ENCODE measurements around the gene PCARE.

The PCARE gene

GRCh38 chr2:29084554-29084953 lies 10.2 kb upstream of the PCARE start:
- H3K36me3 ChIP-seq (replicated peaks; ENCODE audit: insufficient read depth, low read length) = no peaks in the 10 kb centered on the region
- H3K4me1 ChIP-seq (ENCODE audit: low read length) = no peaks in the 10 kb centered on the region
- no peaks in the 10 kb centered on the region for H3K9me2 ChIP-seq (replicated peaks; ENCODE audit: insufficient read depth, low read length)
- TF ChIP-seq, protein P1, sequence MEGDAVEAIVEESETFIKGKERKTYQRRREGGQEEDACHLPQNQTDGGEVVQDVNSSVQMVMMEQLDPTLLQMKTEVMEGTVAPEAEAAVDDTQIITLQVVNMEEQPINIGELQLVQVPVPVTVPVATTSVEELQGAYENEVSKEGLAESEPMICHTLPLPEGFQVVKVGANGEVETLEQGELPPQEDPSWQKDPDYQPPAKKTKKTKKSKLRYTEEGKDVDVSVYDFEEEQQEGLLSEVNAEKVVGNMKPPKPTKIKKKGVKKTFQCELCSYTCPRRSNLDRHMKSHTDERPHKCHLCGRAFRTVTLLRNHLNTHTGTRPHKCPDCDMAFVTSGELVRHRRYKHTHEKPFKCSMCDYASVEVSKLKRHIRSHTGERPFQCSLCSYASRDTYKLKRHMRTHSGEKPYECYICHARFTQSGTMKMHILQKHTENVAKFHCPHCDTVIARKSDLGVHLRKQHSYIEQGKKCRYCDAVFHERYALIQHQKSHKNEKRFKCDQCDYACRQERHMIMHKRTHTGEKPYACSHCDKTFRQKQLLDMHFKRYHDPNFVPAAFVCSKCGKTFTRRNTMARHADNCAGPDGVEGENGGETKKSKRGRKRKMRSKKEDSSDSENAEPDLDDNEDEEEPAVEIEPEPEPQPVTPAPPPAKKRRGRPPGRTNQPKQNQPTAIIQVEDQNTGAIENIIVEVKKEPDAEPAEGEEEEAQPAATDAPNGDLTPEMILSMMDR (IDR thresholded peaks at IDR 0.05; ENCODE audit: low read length) = no peak
- TF ChIP-seq EZH2 (optimal IDR thresholded peaks at IDR 0.05; ENCODE audit: low read depth, low read length) (no peak), EZH2phosphoT487 (IDR thresholded peaks at IDR 0.05; ENCODE audit: low read length) (no peak)
- no peaks in the 10 kb centered on the region for H3K79me2 ChIP-seq (ENCODE audit: low read length)
- no peak overlapping the region for H3K4me2 ChIP-seq (ENCODE audit: low read depth, low read length)
- no peaks in the 10 kb centered on the region for H4K20me1 ChIP-seq (ENCODE audit: insufficient read depth, low read length)
- H3K9ac ChIP-seq (ENCODE audit: low read length) = no peak overlapping the region
- no peak overlapping the region for H3K27ac ChIP-seq (ENCODE audit: low read length)
- no peaks in the 10 kb centered on the region for H3K9me3 ChIP-seq (replicated peaks; ENCODE audit: insufficient read depth, low read length)
- no peak overlapping the region for H3K4me3 ChIP-seq (ENCODE audit: low read length)
- H3F3A ChIP-seq (ENCODE audit: insufficient read depth, low read length) = no peaks in the 10 kb centered on the region
- DNase-seq = no peak
- H2AFZ ChIP-seq (ENCODE audit: low read length) = no peak overlapping the region
- no peaks in the 10 kb centered on the region for H3K27me3 ChIP-seq (replicated peaks; ENCODE audit: insufficient read depth, low read length)

DNA sequence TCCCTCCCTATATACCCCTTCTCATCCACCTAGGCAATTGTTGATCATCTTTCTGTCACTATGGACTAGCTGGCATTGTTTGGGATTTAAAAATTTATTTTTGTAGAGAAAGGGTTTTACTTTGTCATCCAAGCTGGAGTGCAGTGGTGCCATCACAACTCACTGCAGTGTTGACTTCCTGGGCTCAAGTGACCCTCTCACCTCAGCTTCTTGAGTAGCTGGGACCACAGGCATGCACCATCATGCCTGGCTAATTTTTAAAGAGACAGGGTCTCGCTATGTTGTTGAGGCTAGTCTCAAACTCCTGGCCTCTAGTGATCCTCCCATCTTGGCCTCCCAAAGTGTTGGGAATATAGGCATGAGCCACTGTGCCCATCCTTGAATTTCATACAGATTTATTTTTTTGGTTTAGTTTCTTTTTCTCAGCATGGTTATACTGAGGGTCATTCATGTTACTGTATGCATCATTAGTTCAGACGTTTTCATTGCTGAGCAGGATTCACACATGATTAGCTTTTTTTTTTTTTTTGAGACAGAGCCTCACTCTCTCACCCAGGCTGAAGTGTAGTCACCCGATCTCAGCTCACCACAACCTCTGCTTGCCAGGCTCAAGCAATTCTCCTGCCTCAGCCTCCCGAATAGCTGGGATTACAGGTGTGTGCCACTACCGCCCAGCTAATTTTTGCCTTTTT lies 8.6 kb upstream of the PCARE start:
- Histone ChIP-seq H3K9ac (ENCODE audit: low read length) (no peak overlapping the region), H4K20me1 (ENCODE audit: insufficient read depth, low read length) (no peaks in the 10 kb centered on the region), H3K4me2 (ENCODE audit: low read depth, low read length) (no peak overlapping the region), H3K4me3 (ENCODE audit: low read length) (no peak overlapping the region), H3K27ac (ENCODE audit: low read length) (no peak overlapping the region), H3F3A (ENCODE audit: insufficient read depth, low read length) (no peaks in the 10 kb centered on the region), H3K4me1 (ENCODE audit: low read length) (no peaks in the 10 kb centered on the region), H3K9me2 (replicated peaks; ENCODE audit: insufficient read depth, low read length) (no peaks in the 10 kb centered on the region), H3K36me3 (replicated peaks; ENCODE audit: insufficient read depth, low read length) (no peaks in the 10 kb centered on the region), H3K79me2 (ENCODE audit: low read length) (no peaks in the 10 kb centered on the region), H2AFZ (ENCODE audit: low read length) (no peak overlapping the region), H3K27me3 (replicated peaks; ENCODE audit: insufficient read depth, low read length) (no peaks in the 10 kb centered on the region), H3K9me3 (replicated peaks; ENCODE audit: insufficient read depth, low read length) (no peaks in the 10 kb centered on the region)
- TF ChIP-seq, protein P1 (IDR thresholded peaks at IDR 0.05; ENCODE audit: low read length) = no peak
- no peak for TF ChIP-seq EZH2phosphoT487 (IDR thresholded peaks at IDR 0.05; ENCODE audit: low read length)
- no peak for TF ChIP-seq EZH2 (optimal IDR thresholded peaks at IDR 0.05; ENCODE audit: low read depth, low read length)
- DNase-seq = no peak

GRCh38 chr2:29080886-29081743 lies 6.8 kb upstream of the PCARE start:
- no peak for DNase-seq
- Histone ChIP-seq H3K79me2 (ENCODE audit: low read length) (no peaks in the 10 kb centered on the region), H3K9me2 (replicated peaks; ENCODE audit: insufficient read depth, low read length) (no peaks in the 10 kb centered on the region), H3K9ac (ENCODE audit: low read length) (no peak overlapping the region), H3K4me1 (ENCODE audit: low read length) (no peaks in the 10 kb centered on the region), H3K27me3 (replicated peaks; ENCODE audit: insufficient read depth, low read length) (no peaks in the 10 kb centered on the region), H3K4me2 (ENCODE audit: low read depth, low read length) (no peak overlapping the region), H3K4me3 (ENCODE audit: low read length) (no peak overlapping the region), H3K36me3 (replicated peaks; ENCODE audit: insufficient read depth, low read length) (no peaks in the 10 kb centered on the region), H3F3A (ENCODE audit: insufficient read depth, low read length) (no peaks in the 10 kb centered on the region), H4K20me1 (ENCODE audit: insufficient read depth, low read length) (no peaks in the 10 kb centered on the region), H3K9me3 (replicated peaks; ENCODE audit: insufficient read depth, low read length) (no peaks in the 10 kb centered on the region), H3K27ac (ENCODE audit: low read length) (no peak overlapping the region), H2AFZ (ENCODE audit: low read length) (no peak overlapping the region)
- TF ChIP-seq EZH2 (optimal IDR thresholded peaks at IDR 0.05; ENCODE audit: low read depth, low read length) (no peak), EZH2phosphoT487 (IDR thresholded peaks at IDR 0.05; ENCODE audit: low read length) (no peak)
- TF ChIP-seq, protein P1 (IDR thresholded peaks at IDR 0.05; ENCODE audit: low read length) = no peak
